Panc1 (cell line): ENCODE data around the gene RIMOC1.

Experiments used
- CTCF ChIP-seq: fragments of 450-650 bp; IDR thresholded peaks from 2 replicates; pipeline ENCODE4 v1.5.1; 2017; ENCODE audit warnings: mild to moderate bottlenecking
- POLR2AphosphoS5 ChIP-seq: IDR thresholded peaks from 2 replicates; pipeline ENCODE4 v1.6.1; 2012; ENCODE audit warnings: mild to moderate bottlenecking, low read depth, low read length, moderate library complexity
- REST ChIP-seq, 2 experiments: IDR thresholded peaks; 2 replicates each; pipeline ENCODE4 v1.6.1; 2011 to 2012; ENCODE audit warnings: low read depth in 2 of 2, control low read depth in 1 of 2, low read length in 1 of 2, mild to moderate bottlenecking in 1 of 2, moderate library complexity in 1 of 2; ENCODE audit not compliant: insufficient read depth in 1 of 2
- SIN3A ChIP-seq: IDR thresholded peaks from 2 replicates; pipeline ENCODE4 v1.6.1; 2012; ENCODE audit warnings: low read depth, mild to moderate bottlenecking, low read length, moderate library complexity, borderline replicate concordance; ENCODE audit not compliant: insufficient read depth
- TCF7L2 ChIP-seq: IDR thresholded peaks from 2 replicates; pipeline ENCODE4 v1.6.1; 2011; ENCODE audit warnings: mild to moderate bottlenecking, low read depth, low read length, inconsistent platforms

GRCh38 chr5:41877408-41877807 lies 26.7 kb upstream of the RIMOC1 start:
- TF ChIP-seq CTCF (no peak), TCF7L2 (no peak), SIN3A (no peak), REST (IDR thresholded peaks at IDR 0.05; ENCODE audit: insufficient read depth in 1 of 2, low read depth in 2 of 2, low read length in 1 of 2) (no peak), POLR2AphosphoS5 (no peak)
